Activated effector memory CD4-positive, alpha-beta T cell treated with Interleukin-2 at 50 U/mL for 16 hours (primary cell): ENCODE results near the gene TEX2.
"Not testable (repeated sequence)": the region's sequence is repeated elsewhere in the genome, so short reads cannot be mapped to it uniquely, and the experiment has no call there.

Experiments used
- DNase-seq: peaks from one replicate; pipeline ENCODE4 v3.0.0-alpha.2; 2020

Gene TEX2

GRCh38 chr17:64238449-64238848, 24.6 kb downstream of the TEX2 start:
- DNase-seq = not testable (repeated sequence)

- DNase-seq = no peak
Observed at GRCh38 chr17:64236827-64237403, 26.1 kb downstream of the TEX2 start.

GRCh38 chr17:64234961-64235360, 28.1 kb downstream of the TEX2 start:
- no peak for DNase-seq

- no peak for DNase-seq
Observed at GRCh38 chr17:64232466-64233262, 30.4 kb downstream of the TEX2 start.

GRCh38 chr17:64231567-64232141, 31.4 kb downstream of the TEX2 start:
- DNase-seq = no peak

GRCh38 chr17:64230791-64231408, 32.2 kb downstream of the TEX2 start:
- DNase-seq = no peak

- no peak for DNase-seq
Observed at GRCh38 chr17:64229815-64230728, 33.0 kb downstream of the TEX2 start.

- DNase-seq = no peak
Observed at GRCh38 chr17:64226132-64226531, 36.9 kb downstream of the TEX2 start.

- DNase-seq = no peak
Observed at GRCh38 chr17:64225410-64225809, 37.6 kb downstream of the TEX2 start.

GRCh38 chr17:64223931-64224629, 39.0 kb downstream of the TEX2 start:
- DNase-seq = no peak

GRCh38 chr17:64223283-64223682, 39.8 kb downstream of the TEX2 start:
- DNase-seq = no peak

GRCh38 chr17:64221679-64222078, 41.4 kb downstream of the TEX2 start:
- DNase-seq = no peak

- DNase-seq = not testable (repeated sequence)
Observed at GRCh38 chr17:64220604-64221003, 42.5 kb downstream of the TEX2 start.

- DNase-seq = no peak
Observed at GRCh38 chr17:64219571-64219970, 43.5 kb downstream of the TEX2 start.

- DNase-seq = no peak
Observed at GRCh38 chr17:64218066-64218465, 45.0 kb downstream of the TEX2 start.

GRCh38 chr17:64217249-64217691, 45.8 kb downstream of the TEX2 start:
- no peak for DNase-seq

GRCh38 chr17:64216338-64217248, 46.5 kb downstream of the TEX2 start:
- no peak for DNase-seq

- no peak for DNase-seq
Observed at GRCh38 chr17:64216000-64216337, 47.1 kb downstream of the TEX2 start.

- no peak for DNase-seq
Observed at GRCh38 chr17:64214950-64215349, 48.1 kb downstream of the TEX2 start.

GRCh38 chr17:64213995-64214811, 48.9 kb downstream of the TEX2 start:
- no peak for DNase-seq
